ENCODE results near the gene LANCL3.

Gene LANCL3

GRCh38 chrX:37677765-37678164 is 106.3 kb downstream of the LANCL3 start:
- no peak for TF ChIP-seq CTCF (IDR thresholded peaks at IDR 0.05; ENCODE audit: extremely low read depth, missing control alignments)
- no peak for DNase-seq (ENCODE audit: low spot score)

DNA sequence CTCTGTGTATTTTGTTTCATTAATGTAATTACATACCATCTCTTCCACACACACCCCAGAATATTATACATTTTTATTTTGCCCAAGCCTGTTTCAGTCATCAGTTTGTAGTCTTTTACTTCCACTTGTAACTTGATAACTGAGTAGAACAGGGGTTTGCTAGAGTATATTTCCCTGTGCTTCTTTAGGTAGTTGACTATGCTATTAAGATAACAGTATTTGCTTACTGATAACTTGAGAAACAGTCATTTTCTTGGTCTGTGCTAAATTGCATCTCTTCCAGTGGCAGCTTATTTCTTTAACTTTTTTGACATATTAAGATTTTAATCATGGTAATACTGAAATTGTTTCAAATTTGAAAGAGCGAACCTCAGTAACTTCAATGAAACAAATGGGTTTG is 107.1 kb downstream of the LANCL3 start:
- no peak for TF ChIP-seq CTCF (IDR thresholded peaks at IDR 0.05; ENCODE audit: extremely low read depth, missing control alignments)
- DNase-seq (ENCODE audit: low spot score), result no peak

- no peak for DNase-seq (ENCODE audit: low spot score)
- no peak for TF ChIP-seq CTCF (IDR thresholded peaks at IDR 0.05; ENCODE audit: extremely low read depth, missing control alignments)
These were observed 107.8 kb downstream of the LANCL3 start for GRCh38 chrX:37679230-37679629.

- no peak for TF ChIP-seq CTCF (IDR thresholded peaks at IDR 0.05; ENCODE audit: extremely low read depth, missing control alignments)
These were observed 108.4 kb downstream of the LANCL3 start for GRCh38 chrX:37679888-37680287.

DNA sequence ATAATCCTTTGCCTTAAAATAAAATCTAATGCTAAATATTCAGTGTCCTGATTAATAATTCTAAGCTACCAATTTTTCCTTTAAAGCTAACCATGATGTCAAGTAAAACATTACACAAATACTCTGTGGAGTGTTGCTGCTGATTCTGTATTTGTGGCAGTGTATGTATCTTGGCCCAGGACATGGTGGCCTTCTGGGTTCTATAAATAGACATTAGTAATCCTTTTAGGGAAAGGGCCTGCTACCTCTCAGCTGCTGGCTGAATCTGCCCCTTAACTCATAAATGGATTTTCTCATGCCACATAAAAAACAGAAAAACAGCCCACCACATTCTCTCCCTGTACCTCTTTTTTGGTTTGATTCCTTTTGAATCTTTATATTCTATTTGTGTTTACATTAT is 113.0 kb downstream of the LANCL3 start:
- no peak for TF ChIP-seq CTCF (IDR thresholded peaks at IDR 0.05; ENCODE audit: extremely low read depth, missing control alignments)
- no peak for DNase-seq (ENCODE audit: low spot score)

More at GRCh38 chrX:37679888-37680287, 108.4 kb downstream of the LANCL3 start:
- DNase-seq (ENCODE audit: low spot score), result no peak

GRCh38 chrX:37684973-37685372 is 113.5 kb downstream of the LANCL3 start:
- TF ChIP-seq CTCF (IDR thresholded peaks at IDR 0.05; ENCODE audit: extremely low read depth, missing control alignments), result no peak
- no peak for DNase-seq (ENCODE audit: low spot score)

DNA sequence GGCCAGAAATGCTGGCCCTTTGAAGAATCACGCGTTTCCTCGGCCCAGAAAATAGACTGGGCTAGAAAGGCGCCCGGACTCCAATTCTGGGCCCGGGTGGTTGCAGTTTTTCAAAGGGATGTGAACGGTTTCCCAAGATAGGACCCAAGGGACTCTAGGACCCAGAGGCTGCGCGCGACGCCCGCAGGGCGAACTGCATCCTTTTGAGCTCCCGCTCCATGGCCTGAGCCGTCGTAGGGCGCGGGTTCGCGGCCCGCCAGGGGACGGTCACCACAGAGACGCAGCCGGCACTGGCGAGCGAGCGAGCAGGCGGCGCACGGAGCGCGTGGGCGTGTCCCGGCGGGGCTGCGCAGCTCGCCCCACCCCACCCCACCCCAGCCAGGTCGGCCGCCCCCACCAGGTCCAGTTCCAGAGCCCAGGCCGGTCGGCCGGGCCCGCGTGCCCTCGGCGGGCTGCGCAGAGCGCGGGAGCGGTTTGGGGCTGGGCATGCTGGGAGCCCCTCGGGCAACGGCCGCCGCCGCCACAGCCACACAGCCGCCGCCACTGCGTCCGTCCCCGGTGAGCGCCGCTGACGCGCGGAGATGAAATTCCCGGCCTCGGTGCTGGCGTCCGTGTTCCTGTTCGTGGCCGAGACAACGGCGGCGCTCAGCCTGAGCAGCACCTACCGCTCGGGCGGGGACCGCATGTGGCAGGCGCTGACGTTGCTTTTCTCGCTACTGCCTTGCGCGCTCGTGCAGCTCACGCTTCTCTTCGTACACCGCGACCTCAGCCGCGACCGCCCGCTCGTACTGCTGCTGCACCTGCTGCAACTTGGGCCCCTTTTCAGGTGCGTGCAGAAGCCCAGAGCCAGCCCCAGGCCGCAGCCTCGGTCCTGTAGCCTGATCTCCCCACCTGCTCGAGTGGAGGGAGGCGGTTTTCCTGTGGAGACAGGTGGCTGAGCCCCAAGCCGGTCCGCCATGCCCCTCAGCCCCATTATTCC is 114.2 kb downstream of the LANCL3 start, which contains the start of gene XK:
Gene XK (plus strand): TSS at position 411 of the 979 bp plus-strand sequence. CDS start 171 bp downstream, at position 582.
- TF ChIP-seq CTCF (IDR thresholded peaks at IDR 0.05; ENCODE audit: extremely low read depth, missing control alignments), result no peak
- peak; percentile 25 for DNase-seq (ENCODE audit: low spot score)
